ENCODE measurements around the gene MRGPRX1.
"Not testable (repeated sequence)": the region's sequence is repeated elsewhere in the genome, so short reads cannot be mapped to it uniquely, and the experiment has no call there.

MRGPRX1 gene

GRCh38 chr11:18939314-18939713 lies at the start of gene MRGPRX1:
TSS of gene MRGPRX1 (minus strand) at chr11:18939414. CDS start at chr11:18934784, 4,630 bp downstream.
- DNase-seq (ENCODE audit: low spot score) = no peak

GRCh38 chr11:18987454-18988231 lies 48.4 kb upstream of the MRGPRX1 start:
- DNase-seq (ENCODE audit: low spot score) = no peak

GRCh38 chr11:18986744-18987143 lies 47.5 kb upstream of the MRGPRX1 start:
- DNase-seq (ENCODE audit: low spot score) = no peak

- no peak for DNase-seq (ENCODE audit: low spot score)
Observed at GRCh38 chr11:18981897-18982296, 42.7 kb upstream of the MRGPRX1 start.

GRCh38 chr11:18974192-18974591 lies 35.0 kb upstream of the MRGPRX1 start:
- no peak for DNase-seq (ENCODE audit: low spot score)

DNA sequence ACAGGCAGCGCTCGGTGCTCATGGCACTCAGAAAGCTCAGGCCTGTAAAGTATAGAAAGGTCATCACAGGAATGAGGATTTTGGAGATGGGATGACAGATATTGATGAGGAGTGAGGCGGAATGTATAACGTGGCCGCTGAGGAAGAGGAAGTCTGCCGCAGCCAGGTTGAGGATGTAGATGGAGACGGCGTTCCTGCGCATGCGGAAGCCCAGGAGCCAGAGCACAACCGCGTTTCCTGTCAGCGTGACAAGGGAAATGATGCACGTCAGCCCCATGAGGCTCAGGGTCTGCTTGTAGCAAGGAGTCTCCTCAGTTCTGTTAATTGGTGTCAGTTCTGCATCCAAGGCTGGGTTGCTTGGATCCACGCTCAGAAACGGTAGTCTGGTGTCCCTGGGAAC lies 33.1 kb upstream of the MRGPRX1 start:
- no peak for DNase-seq (ENCODE audit: low spot score)

GRCh38 chr11:18969720-18970119 lies 30.5 kb upstream of the MRGPRX1 start:
- DNase-seq (ENCODE audit: low spot score) = no peak

DNA sequence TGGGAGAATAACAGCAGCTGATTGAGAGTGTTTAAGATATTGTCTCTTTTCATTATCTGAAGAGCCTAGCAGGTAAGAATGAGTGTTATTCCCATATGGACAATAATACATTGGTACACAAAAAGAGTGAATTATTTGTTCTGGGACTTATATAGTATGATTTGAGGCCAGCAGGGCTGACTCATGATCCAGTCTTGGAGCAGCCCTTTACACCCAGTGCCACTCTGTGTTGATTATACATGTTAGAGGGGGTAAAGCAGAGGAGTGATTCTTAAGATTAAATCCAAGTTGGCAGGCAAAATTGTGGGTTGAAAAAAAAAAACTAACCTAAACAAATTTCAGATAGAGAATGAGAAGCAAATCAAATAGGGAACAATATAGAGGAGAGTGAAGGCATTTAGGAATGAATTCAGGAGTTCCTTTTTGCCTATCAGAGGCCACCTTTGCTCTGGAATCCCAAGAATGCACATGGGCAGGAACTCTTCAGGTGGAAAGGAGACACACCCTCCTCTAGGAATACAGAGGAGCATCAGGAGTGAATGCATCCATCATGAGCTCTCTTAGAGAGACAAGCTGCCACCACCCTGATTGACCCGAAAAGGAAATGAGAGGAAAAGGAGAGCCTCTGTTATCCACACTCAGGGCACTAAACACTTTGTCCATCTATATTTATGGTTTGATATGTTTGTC lies 19.2 kb upstream of the MRGPRX1 start:
- DNase-seq (ENCODE audit: low spot score) = no peak

- DNase-seq (ENCODE audit: low spot score) = no peak
Observed at GRCh38 chr11:18956630-18957029, 17.4 kb upstream of the MRGPRX1 start.

- DNase-seq (ENCODE audit: low spot score) = no peak
Observed at GRCh38 chr11:18936002-18936673, 3.1 kb downstream of the MRGPRX1 start.

DNA sequence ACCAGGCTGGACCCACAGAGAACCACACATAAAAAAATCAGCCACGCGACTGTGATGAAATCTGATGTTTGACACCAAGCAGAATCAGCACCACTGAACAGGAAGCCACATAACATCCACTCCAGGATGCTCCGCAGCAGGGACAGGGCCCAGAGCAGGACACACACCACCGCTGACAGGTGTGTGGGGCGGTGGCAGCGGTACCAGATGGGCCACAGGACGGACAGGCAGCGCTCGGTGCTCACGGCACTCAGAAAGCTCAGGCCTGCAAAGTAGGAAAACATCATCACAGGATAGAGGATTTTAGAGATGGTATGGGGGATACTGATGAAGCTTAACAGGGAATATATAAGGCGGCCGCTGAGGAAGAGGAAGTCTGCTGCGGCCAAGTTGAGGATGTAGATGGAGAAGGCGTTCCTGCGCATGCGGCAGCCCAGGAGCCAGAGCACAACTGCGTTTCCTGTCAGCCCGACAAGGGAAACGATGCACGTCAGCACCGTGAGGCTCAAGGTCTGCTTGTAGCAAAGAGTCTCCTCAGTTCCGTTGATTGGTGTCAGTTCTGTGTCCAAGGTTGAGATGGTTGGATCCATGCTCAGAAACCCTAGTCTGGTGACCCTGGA lies 4.9 kb downstream of the MRGPRX1 start:
- no peak for DNase-seq (ENCODE audit: low spot score)

DNA sequence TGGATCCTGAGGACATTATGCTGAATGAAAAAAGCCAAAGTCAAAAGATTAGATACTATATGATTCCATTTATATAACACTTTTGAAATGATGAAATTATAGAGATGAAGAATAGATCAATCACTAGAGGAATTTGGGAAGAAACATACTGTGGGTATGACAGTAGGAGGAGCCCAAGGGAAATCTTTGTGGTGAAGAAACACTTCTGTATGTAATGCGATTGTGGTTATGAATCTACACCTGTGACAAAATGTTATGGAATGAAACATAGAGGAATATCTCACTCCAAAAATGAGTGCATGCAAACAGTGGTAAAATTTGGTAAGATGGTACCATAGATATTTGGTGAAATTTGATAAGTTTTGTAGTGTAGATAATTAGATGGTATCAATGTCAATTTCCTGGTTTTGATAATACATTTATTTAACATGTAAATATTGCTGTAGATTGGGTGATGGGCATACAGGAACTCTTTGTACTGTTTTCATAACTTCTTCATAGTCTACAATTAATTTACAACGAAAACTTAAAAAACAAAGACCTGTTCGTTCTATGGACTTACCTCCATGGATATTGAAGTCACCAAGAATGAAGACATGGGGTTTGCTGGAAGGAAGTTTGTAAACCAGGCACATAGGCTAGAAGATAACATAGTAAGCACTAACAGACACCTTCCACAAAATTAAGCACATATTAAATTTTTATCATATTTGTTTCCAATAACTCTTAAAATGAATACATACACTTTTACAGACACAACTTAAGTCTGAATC lies 11.5 kb downstream of the MRGPRX1 start:
- no peak for DNase-seq (ENCODE audit: low spot score)

- DNase-seq (ENCODE audit: low spot score) = not testable (repeated sequence)
Observed at GRCh38 chr11:18925426-18925825, 13.8 kb downstream of the MRGPRX1 start.

DNA sequence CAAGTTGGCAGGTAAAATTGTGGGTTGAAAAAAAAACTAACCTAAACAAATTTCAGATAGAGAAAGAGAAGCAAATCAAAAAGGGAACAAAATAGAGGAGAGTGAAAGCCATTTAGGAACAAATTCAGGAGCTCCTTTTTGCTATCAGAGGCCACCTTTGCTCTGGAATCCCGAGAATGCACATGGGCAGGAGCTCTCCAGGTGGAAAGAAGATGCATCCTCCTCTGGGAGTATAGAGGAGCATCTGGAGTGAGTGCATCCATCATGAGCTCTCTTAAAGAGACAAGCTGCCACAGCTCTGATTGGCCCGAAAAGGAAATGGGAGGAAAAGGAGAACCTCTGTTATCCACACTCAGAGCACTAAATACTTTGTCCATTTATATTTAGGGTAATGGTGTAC lies 26.3 kb downstream of the MRGPRX1 start:
- DNase-seq (ENCODE audit: low spot score) = no peak

- DNase-seq (ENCODE audit: low spot score) = no peak
Observed at GRCh38 chr11:18907391-18907790, 31.8 kb downstream of the MRGPRX1 start.

GRCh38 chr11:18900637-18901036 lies 38.6 kb downstream of the MRGPRX1 start:
- not testable (repeated sequence) for DNase-seq (ENCODE audit: low spot score)

GRCh38 chr11:18900151-18900611 lies 39.0 kb downstream of the MRGPRX1 start:
- not testable (repeated sequence) for DNase-seq (ENCODE audit: low spot score)

GRCh38 chr11:18891712-18892111 lies 47.5 kb downstream of the MRGPRX1 start:
- DNase-seq (ENCODE audit: low spot score) = not testable (repeated sequence)

DNA sequence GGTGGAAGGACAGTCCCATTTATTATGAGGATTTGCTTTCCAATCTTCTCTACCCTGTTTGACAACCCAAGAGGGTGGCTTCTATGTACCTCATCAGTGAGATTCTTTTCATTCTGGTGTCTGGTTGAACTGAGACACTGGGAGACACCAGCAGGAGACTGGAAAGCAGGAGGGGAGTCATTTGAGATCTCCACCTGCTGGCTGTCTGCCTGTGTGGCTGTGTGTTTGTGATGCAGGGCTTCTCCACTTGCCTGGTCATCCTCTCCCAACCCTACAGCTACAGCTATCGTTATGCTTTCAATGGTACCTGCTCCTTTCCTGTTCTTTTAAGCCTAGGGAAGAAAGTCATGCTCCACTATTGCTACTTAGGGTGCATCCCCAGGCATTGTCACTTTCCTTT lies 48.6 kb downstream of the MRGPRX1 start:
- no peak for DNase-seq (ENCODE audit: low spot score)

Data from AG20443 (cell line).